GM18498 (cell line): ENCODE data around the gene DPM2.
A peak's percentile ranks its signal among the peaks of the same experiment; 100 is the strongest.

Experiments
- ATAC-seq: cut with Tn5 transposase; IDR thresholded peaks from one replicate; pipeline ENCODE4 v1.9.1; 2021; ENCODE audit warnings: mild to moderate bottlenecking, moderate library complexity; ENCODE audit not compliant: unreplicated experiment

Gene DPM2

GRCh38 chr9:127920794-127921193, 16.9 kb downstream of the DPM2 start:
- no peak for ATAC-seq

GRCh38 chr9:127919253-127919815, 18.3 kb downstream of the DPM2 start:
- ATAC-seq, result no peak

GRCh38 chr9:127918183-127919107, 19.2 kb downstream of the DPM2 start:
- ATAC-seq, result no peak

- no peak for ATAC-seq
Measured at GRCh38 chr9:127917603-127918002, 20.1 kb downstream of the DPM2 start.

GRCh38 chr9:127916720-127917581, 20.7 kb downstream of the DPM2 start, which contains the start of gene ST6GALNAC4:
ST6GALNAC4 (minus strand) TSS chr9:127917041; CDS start chr9:127916419, 622 bp downstream.
- peak; percentile 80 for ATAC-seq

- no peak for ATAC-seq
Measured at GRCh38 chr9:127915801-127916719, 21.6 kb downstream of the DPM2 start.

- no peak for ATAC-seq
Measured at GRCh38 chr9:127915325-127915752, 22.3 kb downstream of the DPM2 start.

- ATAC-seq, result no peak
Measured at GRCh38 chr9:127913682-127914081, 24.0 kb downstream of the DPM2 start.

GRCh38 chr9:127912882-127913281, 24.8 kb downstream of the DPM2 start:
- no peak for ATAC-seq

- no peak for ATAC-seq
Measured at GRCh38 chr9:127912296-127912695, 25.4 kb downstream of the DPM2 start.

- ATAC-seq, result no peak
Measured at GRCh38 chr9:127910613-127911205, 26.9 kb downstream of the DPM2 start.

GRCh38 chr9:127909839-127910273, 27.8 kb downstream of the DPM2 start:
- no peak for ATAC-seq

GRCh38 chr9:127908660-127908926, 29.1 kb downstream of the DPM2 start:
- no peak for ATAC-seq

- no peak for ATAC-seq
Measured at GRCh38 chr9:127907867-127908659, 29.6 kb downstream of the DPM2 start.

- no peak for ATAC-seq
Measured at GRCh38 chr9:127905788-127906191, 31.9 kb downstream of the DPM2 start.

- ATAC-seq, result no peak
Measured at GRCh38 chr9:127905004-127905728, 32.5 kb downstream of the DPM2 start.

GRCh38 chr9:127904561-127905003, 33.1 kb downstream of the DPM2 start:
- ATAC-seq, result no peak
